Esophagus muscularis mucosa (tissue), 4 donors: ENCODE results near the gene JADE2.
A peak's percentile ranks its signal among the peaks of the same experiment; 100 is the strongest.

Source experiments
- EP300 ChIP-seq: sonication (generic); formaldehyde crosslinking; IDR thresholded peaks from one replicate; pipeline ENCODE4 v1.6.1; 2017; ENCODE audit warnings: antibody characterized with exemption
- POLR2AphosphoS5 ChIP-seq, 2 donors: sonication (generic); formaldehyde crosslinking; IDR thresholded peaks; one replicate each; pipeline ENCODE4 v1.6.1; 2017; ENCODE audit warnings: antibody characterized with exemption in 2 of 2
- TF ChIP-seq, protein P1 (sequence below), 3 experiments: fragments of 200-600 bp in 2 of 3; fragments of 450-650 bp in 1 of 3; sonication (generic) in 2 of 3; IDR thresholded peaks; one replicate each; pipeline ENCODE4 v1.5.1; 2017 to 2019; ENCODE audit warnings: antibody characterized with exemption in 3 of 3, mild to moderate bottlenecking in 2 of 3, moderate library complexity in 1 of 3

DNA sequence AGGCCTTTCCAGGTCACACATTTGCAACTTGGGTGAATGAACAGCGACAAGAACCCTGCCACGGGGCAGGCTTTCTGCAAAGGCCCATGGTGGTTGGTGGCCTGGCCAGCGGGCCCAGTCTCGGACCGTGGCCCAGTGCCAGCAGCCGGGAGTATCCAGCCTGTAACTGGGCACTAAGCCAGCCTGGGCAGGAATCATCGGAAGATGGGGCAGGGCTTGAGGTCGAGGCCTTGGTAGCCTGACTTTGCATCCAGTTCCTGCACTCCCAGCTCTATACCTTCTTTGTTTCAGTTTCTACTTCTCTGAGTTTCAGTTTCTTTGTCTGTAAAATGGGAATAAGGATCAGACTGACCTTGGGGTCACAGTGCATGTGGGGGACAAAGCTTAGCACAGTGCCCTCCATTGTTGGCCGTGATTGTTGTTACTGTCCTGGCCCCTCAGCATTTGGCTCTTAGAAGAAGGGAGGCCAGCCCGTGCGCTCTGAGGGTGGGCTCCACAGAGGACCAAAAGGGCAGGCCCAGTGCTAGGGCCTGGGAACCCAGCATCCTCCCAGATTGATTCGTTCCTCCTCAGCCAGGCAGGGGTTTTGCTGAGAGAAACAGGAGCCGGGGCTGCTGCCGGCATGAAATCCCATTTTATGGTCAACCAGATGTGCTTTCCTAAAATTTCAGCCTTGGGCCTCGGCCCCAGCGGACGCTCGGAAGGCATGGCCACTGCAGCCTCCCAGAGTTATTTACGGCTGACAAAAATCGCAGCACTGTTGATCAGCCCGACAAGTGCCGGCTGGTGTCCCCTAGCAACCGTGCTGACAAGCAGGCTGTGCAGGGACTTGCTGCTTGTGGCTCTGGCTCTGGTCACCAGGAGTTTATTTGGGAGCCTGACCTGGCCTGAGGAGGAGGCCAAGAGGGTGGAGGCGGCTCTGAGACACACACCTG is 43.6 kb downstream of the JADE2 start:
- TF ChIP-seq, protein P1, sequence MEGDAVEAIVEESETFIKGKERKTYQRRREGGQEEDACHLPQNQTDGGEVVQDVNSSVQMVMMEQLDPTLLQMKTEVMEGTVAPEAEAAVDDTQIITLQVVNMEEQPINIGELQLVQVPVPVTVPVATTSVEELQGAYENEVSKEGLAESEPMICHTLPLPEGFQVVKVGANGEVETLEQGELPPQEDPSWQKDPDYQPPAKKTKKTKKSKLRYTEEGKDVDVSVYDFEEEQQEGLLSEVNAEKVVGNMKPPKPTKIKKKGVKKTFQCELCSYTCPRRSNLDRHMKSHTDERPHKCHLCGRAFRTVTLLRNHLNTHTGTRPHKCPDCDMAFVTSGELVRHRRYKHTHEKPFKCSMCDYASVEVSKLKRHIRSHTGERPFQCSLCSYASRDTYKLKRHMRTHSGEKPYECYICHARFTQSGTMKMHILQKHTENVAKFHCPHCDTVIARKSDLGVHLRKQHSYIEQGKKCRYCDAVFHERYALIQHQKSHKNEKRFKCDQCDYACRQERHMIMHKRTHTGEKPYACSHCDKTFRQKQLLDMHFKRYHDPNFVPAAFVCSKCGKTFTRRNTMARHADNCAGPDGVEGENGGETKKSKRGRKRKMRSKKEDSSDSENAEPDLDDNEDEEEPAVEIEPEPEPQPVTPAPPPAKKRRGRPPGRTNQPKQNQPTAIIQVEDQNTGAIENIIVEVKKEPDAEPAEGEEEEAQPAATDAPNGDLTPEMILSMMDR (IDR thresholded peaks at IDR 0.05): no peak
- TF ChIP-seq EP300 (no peak), POLR2AphosphoS5 (IDR thresholded peaks at IDR 0.05) (peak; percentile 39 to 55)
